HEK293 (cell line): Measurements from ENCODE around the gene C2CD4C.

Source experiments
- EGR2 ChIP-seq: fragments of 450-650 bp; formaldehyde crosslinking; IDR thresholded peaks from 2 replicates; pipeline ENCODE4 v1.5.1; 2016; ENCODE audit warnings: low read depth, missing biosample characterization, missing genetic modification characterization
- GLIS2 ChIP-seq: fragments of 450-650 bp; formaldehyde crosslinking; IDR thresholded peaks from 2 replicates; pipeline ENCODE4 v1.5.1; 2016; ENCODE audit warnings: missing biosample characterization, missing genetic modification characterization
- HOXC10 ChIP-seq: sonication (generic); formaldehyde crosslinking; IDR thresholded peaks from 2 replicates; pipeline ENCODE4 v1.8.1; 2023; ENCODE audit warnings: mild to moderate bottlenecking, missing genetic modification reagents
- KLF8 ChIP-seq: fragments of 450-650 bp; formaldehyde crosslinking; IDR thresholded peaks from 2 replicates; pipeline ENCODE4 v1.5.1; 2016; ENCODE audit warnings: missing biosample characterization, missing genetic modification characterization
- MZF1 ChIP-seq: fragments of 450-650 bp; formaldehyde crosslinking; IDR thresholded peaks from 2 replicates; pipeline ENCODE4 v1.5.1; 2017; ENCODE audit warnings: missing biosample characterization, missing genetic modification characterization, borderline replicate concordance
- OSR2 ChIP-seq: fragments of 450-650 bp; formaldehyde crosslinking; IDR thresholded peaks from 2 replicates; pipeline ENCODE4 v1.5.1; 2016; ENCODE audit warnings: missing biosample characterization, missing genetic modification characterization
- SALL2 ChIP-seq: fragments of 450-650 bp; formaldehyde crosslinking; IDR thresholded peaks from 2 replicates; pipeline ENCODE4 v1.5.0; 2017; ENCODE audit warnings: missing biosample characterization, mild to moderate bottlenecking, missing genetic modification characterization, borderline replicate concordance
- SP3 ChIP-seq: fragments of 450-650 bp; formaldehyde crosslinking; IDR thresholded peaks from 2 replicates; pipeline ENCODE4 v1.5.1; 2016; ENCODE audit warnings: missing biosample characterization, missing genetic modification characterization
- TCF7L2 ChIP-seq: IDR thresholded peaks from 2 replicates; pipeline ENCODE4 v1.6.1; 2011; ENCODE audit warnings: low read depth, mild to moderate bottlenecking, inconsistent platforms, low read length, moderate library complexity, borderline replicate concordance
- YY2 ChIP-seq: fragments of 450-650 bp; formaldehyde crosslinking; IDR thresholded peaks from 2 replicates; pipeline ENCODE4 v1.5.1; 2016; ENCODE audit warnings: missing biosample characterization, missing genetic modification characterization
- ZBTB1 ChIP-seq: fragments of 450-650 bp; formaldehyde crosslinking; IDR thresholded peaks from 2 replicates; pipeline ENCODE4 v1.5.1; 2016; ENCODE audit warnings: missing biosample characterization, missing genetic modification characterization
- ZFP3 ChIP-seq: fragments of 450-650 bp; formaldehyde crosslinking; IDR thresholded peaks from 2 replicates; pipeline ENCODE4 v1.5.1; 2016; ENCODE audit warnings: low read depth, missing biosample characterization, missing genetic modification characterization
- ZNF146 ChIP-seq: fragments of 450-650 bp; formaldehyde crosslinking; IDR thresholded peaks from 2 replicates; pipeline ENCODE4 v1.5.1; 2016; ENCODE audit warnings: missing biosample characterization, missing genetic modification characterization
- ZNF214 ChIP-seq: fragments of 450-650 bp; formaldehyde crosslinking; IDR thresholded peaks from 2 replicates; pipeline ENCODE4 v1.5.1; 2017; ENCODE audit warnings: missing biosample characterization, mild to moderate bottlenecking, missing genetic modification characterization, borderline replicate concordance
- ZNF221 ChIP-seq: fragments of 450-650 bp; formaldehyde crosslinking; IDR thresholded peaks from 2 replicates; pipeline ENCODE4 v1.5.1; 2017; ENCODE audit warnings: missing biosample characterization, missing genetic modification characterization, borderline replicate concordance
- ZNF248 ChIP-seq: fragments of 450-650 bp; formaldehyde crosslinking; IDR thresholded peaks from 2 replicates; pipeline ENCODE4 v1.5.1; 2017; ENCODE audit warnings: missing biosample characterization, missing genetic modification characterization
- ZNF324 ChIP-seq: fragments of 450-650 bp; formaldehyde crosslinking; IDR thresholded peaks from 2 replicates; pipeline ENCODE4 v1.5.1; 2016; ENCODE audit warnings: missing biosample characterization, missing genetic modification characterization
- ZNF341 ChIP-seq: fragments of 450-650 bp; formaldehyde crosslinking; IDR thresholded peaks from 2 replicates; pipeline ENCODE4; 2016; ENCODE audit warnings: low read depth, missing biosample characterization, missing genetic modification characterization
- ZNF423 ChIP-seq: fragments of 450-650 bp; formaldehyde crosslinking; IDR thresholded peaks from 2 replicates; pipeline ENCODE4 v1.5.1; 2016; ENCODE audit warnings: missing biosample characterization, missing genetic modification characterization
- ZNF521 ChIP-seq: fragments of 450-650 bp; formaldehyde crosslinking; IDR thresholded peaks from 2 replicates; pipeline ENCODE4 v1.5.1; 2017; ENCODE audit warnings: missing biosample characterization, mild to moderate bottlenecking, missing genetic modification characterization
- ZNF555 ChIP-seq: fragments of 450-650 bp; formaldehyde crosslinking; conservative IDR thresholded peaks from 2 replicates; pipeline ENCODE4 v1.5.1; 2017; ENCODE audit warnings: missing biosample characterization, mild to moderate bottlenecking, missing genetic modification characterization, inconsistent platforms
- ZNF624 ChIP-seq: fragments of 450-650 bp; formaldehyde crosslinking; IDR thresholded peaks from 2 replicates; pipeline ENCODE4 v1.5.1; 2017; ENCODE audit warnings: missing biosample characterization, missing genetic modification characterization
- ZNF626 ChIP-seq: fragments of 450-650 bp; sonication (Bioruptor Pico); formaldehyde crosslinking; IDR thresholded peaks from 2 replicates; pipeline ENCODE4 v1.5.1; 2018; ENCODE audit warnings: missing biosample characterization, missing genetic modification characterization, inconsistent platforms
- ZNF670 ChIP-seq: fragments of 450-650 bp; formaldehyde crosslinking; IDR thresholded peaks from 2 replicates; pipeline ENCODE4 v1.5.1; 2016; ENCODE audit warnings: missing biosample characterization, missing genetic modification characterization, low read depth
- ZNF792 ChIP-seq: fragments of 450-650 bp; formaldehyde crosslinking; IDR thresholded peaks from 2 replicates; pipeline ENCODE4 v1.5.1; 2016; ENCODE audit warnings: missing biosample characterization, missing genetic modification characterization
- TF ChIP-seq, protein P1 (sequence below): fragments of 450-650 bp; formaldehyde crosslinking; IDR thresholded peaks from 2 replicates; pipeline ENCODE4 v1.5.1; 2016; ENCODE audit warnings: missing biosample characterization, missing genetic modification characterization
- TF ChIP-seq, protein P2 (sequence below): fragments of 450-650 bp; formaldehyde crosslinking; IDR thresholded peaks from 2 replicates; pipeline ENCODE4 v1.5.1; 2017; ENCODE audit warnings: missing biosample characterization, missing genetic modification characterization
- TF ChIP-seq, protein P3 (sequence below): fragments of 450-650 bp; formaldehyde crosslinking; IDR thresholded peaks from 2 replicates; pipeline ENCODE4 v1.5.1; 2016; ENCODE audit warnings: missing biosample characterization, missing genetic modification characterization
- TF ChIP-seq, protein P4 (sequence below): fragments of 450-650 bp; formaldehyde crosslinking; IDR thresholded peaks from 2 replicates; pipeline ENCODE4 v1.5.1; 2016; ENCODE audit warnings: missing biosample characterization, missing genetic modification characterization
- TF ChIP-seq, protein P5 (sequence below): fragments of 450-650 bp; formaldehyde crosslinking; IDR thresholded peaks from 2 replicates; pipeline ENCODE4 v1.5.1; 2016; ENCODE audit warnings: missing biosample characterization, missing genetic modification characterization

Gene C2CD4C

DNA sequence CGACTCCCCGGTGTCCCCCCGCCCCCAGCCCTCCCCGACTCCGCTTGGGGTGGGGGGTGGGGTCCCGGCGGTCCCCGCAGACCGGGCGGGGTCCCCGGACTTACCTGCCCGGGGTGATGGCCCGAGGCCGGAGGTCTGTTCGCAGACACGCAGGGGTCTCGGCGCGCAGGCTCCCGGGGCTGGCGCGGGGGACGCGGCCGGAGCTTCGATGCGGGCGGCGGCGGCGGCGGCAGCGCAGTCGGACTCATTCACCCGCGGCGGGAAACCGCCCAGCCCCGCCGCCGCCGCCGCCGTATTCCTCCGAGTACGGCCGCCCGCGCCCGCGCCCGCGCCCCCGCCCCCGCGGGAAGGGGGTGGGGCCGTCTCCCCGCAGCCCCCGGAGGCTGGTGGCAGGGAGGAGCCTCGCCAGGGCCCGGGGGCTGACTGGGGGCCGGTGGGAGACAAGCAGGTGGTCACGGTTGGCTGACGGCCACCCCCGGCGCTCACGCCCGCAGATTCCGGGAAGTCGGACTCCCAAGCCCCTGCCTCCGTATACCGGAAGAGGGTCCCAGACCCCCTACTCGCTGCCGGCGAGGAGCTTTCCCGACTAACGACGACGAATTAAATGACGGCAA is at the start of gene C2CD4C (continued):
- no peak for TF ChIP-seq ZNF146 (tag by site-specific recombination)
- TF ChIP-seq ZNF792 (tag by site-specific recombination), result no peak
- TF ChIP-seq, protein P1, sequence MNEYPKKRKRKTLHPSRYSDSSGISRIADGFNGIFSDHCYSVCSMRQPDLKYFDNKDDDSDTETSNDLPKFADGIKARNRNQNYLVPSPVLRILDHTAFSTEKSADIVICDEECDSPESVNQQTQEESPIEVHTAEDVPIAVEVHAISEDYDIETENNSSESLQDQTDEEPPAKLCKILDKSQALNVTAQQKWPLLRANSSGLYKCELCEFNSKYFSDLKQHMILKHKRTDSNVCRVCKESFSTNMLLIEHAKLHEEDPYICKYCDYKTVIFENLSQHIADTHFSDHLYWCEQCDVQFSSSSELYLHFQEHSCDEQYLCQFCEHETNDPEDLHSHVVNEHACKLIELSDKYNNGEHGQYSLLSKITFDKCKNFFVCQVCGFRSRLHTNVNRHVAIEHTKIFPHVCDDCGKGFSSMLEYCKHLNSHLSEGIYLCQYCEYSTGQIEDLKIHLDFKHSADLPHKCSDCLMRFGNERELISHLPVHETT (tag by site-specific recombination), result no peak
- no peak for TF ChIP-seq ZNF670
- TF ChIP-seq ZNF214, result no peak
- TF ChIP-seq ZNF521, result no peak
- TF ChIP-seq, protein P2, sequence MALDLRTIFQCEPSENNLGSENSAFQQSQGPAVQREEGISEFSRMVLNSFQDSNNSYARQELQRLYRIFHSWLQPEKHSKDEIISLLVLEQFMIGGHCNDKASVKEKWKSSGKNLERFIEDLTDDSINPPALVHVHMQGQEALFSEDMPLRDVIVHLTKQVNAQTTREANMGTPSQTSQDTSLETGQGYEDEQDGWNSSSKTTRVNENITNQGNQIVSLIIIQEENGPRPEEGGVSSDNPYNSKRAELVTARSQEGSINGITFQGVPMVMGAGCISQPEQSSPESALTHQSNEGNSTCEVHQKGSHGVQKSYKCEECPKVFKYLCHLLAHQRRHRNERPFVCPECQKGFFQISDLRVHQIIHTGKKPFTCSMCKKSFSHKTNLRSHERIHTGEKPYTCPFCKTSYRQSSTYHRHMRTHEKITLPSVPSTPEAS (tag by site-specific recombination), result no peak
- TF ChIP-seq, protein P3, sequence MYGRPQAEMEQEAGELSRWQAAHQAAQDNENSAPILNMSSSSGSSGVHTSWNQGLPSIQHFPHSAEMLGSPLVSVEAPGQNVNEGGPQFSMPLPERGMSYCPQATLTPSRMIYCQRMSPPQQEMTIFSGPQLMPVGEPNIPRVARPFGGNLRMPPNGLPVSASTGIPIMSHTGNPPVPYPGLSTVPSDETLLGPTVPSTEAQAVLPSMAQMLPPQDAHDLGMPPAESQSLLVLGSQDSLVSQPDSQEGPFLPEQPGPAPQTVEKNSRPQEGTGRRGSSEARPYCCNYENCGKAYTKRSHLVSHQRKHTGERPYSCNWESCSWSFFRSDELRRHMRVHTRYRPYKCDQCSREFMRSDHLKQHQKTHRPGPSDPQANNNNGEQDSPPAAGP (tag by site-specific recombination), result peak; percentile 51
- no peak for TF ChIP-seq ZNF248 (tag by site-specific recombination)
- peak; percentile 25; the same call in 1 of the 2 replicates for TF ChIP-seq GLIS2 (tag by site-specific recombination)
- TF ChIP-seq ZBTB1 (tag by site-specific recombination), result no peak
- TF ChIP-seq SALL2, result no peak
- TF ChIP-seq OSR2 (tag by site-specific recombination), result no peak
- TF ChIP-seq, protein P4, sequence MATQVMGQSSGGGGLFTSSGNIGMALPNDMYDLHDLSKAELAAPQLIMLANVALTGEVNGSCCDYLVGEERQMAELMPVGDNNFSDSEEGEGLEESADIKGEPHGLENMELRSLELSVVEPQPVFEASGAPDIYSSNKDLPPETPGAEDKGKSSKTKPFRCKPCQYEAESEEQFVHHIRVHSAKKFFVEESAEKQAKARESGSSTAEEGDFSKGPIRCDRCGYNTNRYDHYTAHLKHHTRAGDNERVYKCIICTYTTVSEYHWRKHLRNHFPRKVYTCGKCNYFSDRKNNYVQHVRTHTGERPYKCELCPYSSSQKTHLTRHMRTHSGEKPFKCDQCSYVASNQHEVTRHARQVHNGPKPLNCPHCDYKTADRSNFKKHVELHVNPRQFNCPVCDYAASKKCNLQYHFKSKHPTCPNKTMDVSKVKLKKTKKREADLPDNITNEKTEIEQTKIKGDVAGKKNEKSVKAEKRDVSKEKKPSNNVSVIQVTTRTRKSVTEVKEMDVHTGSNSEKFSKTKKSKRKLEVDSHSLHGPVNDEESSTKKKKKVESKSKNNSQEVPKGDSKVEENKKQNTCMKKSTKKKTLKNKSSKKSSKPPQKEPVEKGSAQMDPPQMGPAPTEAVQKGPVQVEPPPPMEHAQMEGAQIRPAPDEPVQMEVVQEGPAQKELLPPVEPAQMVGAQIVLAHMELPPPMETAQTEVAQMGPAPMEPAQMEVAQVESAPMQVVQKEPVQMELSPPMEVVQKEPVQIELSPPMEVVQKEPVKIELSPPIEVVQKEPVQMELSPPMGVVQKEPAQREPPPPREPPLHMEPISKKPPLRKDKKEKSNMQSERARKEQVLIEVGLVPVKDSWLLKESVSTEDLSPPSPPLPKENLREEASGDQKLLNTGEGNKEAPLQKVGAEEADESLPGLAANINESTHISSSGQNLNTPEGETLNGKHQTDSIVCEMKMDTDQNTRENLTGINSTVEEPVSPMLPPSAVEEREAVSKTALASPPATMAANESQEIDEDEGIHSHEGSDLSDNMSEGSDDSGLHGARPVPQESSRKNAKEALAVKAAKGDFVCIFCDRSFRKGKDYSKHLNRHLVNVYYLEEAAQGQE (tag by site-specific recombination), result no peak
- no peak for TF ChIP-seq ZFP3 (tag by site-specific recombination)
- no peak for TF ChIP-seq ZNF626 (tag by site-specific recombination)
- no peak for TF ChIP-seq ZNF423 (tag by site-specific recombination)
- TF ChIP-seq HOXC10 (CRISPR knock-in tag), result no peak
- TF ChIP-seq, protein P5, sequence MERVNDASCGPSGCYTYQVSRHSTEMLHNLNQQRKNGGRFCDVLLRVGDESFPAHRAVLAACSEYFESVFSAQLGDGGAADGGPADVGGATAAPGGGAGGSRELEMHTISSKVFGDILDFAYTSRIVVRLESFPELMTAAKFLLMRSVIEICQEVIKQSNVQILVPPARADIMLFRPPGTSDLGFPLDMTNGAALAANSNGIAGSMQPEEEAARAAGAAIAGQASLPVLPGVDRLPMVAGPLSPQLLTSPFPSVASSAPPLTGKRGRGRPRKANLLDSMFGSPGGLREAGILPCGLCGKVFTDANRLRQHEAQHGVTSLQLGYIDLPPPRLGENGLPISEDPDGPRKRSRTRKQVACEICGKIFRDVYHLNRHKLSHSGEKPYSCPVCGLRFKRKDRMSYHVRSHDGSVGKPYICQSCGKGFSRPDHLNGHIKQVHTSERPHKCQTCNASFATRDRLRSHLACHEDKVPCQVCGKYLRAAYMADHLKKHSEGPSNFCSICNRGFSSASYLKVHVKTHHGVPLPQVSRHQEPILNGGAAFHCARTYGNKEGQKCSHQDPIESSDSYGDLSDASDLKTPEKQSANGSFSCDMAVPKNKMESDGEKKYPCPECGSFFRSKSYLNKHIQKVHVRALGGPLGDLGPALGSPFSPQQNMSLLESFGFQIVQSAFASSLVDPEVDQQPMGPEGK (tag by site-specific recombination), result peak; percentile 15; the same call in 1 of the 2 replicates
- no peak for TF ChIP-seq ZNF624 (tag by site-specific recombination)
- TF ChIP-seq ZNF324 (tag by site-specific recombination), result no peak
- TF ChIP-seq SP3 (tag by site-specific recombination), result no peak
- TF ChIP-seq TCF7L2, result no peak
- TF ChIP-seq ZNF341 (tag by site-specific recombination), result no peak
- TF ChIP-seq MZF1 (tag by site-specific recombination), result no peak
- TF ChIP-seq KLF8 (tag by site-specific recombination), result 0 out of 2 replicates have a peak, but pooled peaks have one; percentile 4
- peak; percentile 70; the same call in 1 of the 2 replicates for TF ChIP-seq EGR2 (tag by site-specific recombination)
- no peak for TF ChIP-seq ZNF555 (tag by site-specific recombination)
- no peak for TF ChIP-seq YY2 (tag by site-specific recombination)
- TF ChIP-seq ZNF221 (tag by site-specific recombination), result no peak
